HT-29 (cell line): Measurements from ENCODE around the gene GNG11. TPM values are rescaled to one million over a fixed set of nuclear protein-coding genes. Genes with fewer than 3 reads are reported as not detected.
"Not testable (repeated sequence)": the region's sequence is repeated elsewhere in the genome, so short reads cannot be mapped to it uniquely, and the experiment has no call there.

Experiments
- DNase-seq: peaks from one replicate; pipeline ENCODE4 v3.0.0-alpha.2; 2015; ENCODE audit warnings: low spot score
- total RNA-seq: library from RNA; depleted of rRNA; stranded (reverse); fragments of >200 nt; shearing (Covaris generic); gene quantifications from 2 replicates; pipeline ENCODE4 v1.2.3, GENCODE V29; 2014

The GNG11 gene
- total RNA-seq, 1 experiment from 2014 or later, result not detected

GRCh38 chr7:93911242-93911641 lies 10.3 kb upstream of the GNG11 start:
- not testable (repeated sequence) for DNase-seq

- not testable (repeated sequence) for DNase-seq
These were observed 9.9 kb upstream of the GNG11 start for GRCh38 chr7:93911661-93912060.

DNA sequence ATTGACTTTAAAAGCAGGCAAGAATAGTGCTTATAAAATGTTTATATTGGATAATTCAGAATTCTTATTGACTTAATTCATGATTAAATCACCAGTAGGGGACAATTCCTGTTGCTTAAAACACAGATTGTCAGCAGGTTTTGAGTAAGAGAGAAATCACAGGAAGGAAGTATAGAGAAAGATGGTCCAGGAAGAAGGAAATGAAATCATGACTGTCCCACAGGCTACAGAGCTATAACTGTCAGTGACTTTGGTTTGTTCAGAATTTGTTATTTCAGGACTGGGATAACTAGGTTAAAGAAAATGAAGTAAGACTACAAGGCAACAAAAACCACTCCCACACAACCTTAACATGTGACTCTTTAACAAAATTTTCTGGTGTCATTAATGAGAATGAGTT lies 8.3 kb upstream of the GNG11 start:
- DNase-seq, result no peak

DNA sequence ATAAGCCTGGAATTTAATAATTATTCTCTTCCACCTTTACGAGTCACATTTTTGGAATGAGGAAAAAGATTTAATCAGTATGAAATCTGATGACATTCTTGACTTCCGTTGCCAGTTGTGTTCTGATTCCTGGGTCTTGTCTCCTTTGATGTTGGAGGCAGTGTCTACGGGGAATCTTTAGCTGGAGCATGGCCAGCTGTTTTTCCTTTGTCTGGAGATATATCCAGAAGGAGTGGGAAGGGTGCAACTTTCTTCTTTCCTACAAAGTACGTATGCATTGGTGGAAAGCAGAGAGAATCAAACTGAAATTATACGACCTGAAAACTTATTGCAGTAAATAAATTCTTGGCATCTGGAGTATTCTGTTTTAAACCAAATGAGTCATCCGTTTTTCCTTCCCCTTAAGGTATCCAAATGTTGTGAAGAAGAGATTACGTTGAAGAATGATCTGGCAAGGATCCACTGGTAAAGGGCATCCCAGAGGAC lies 6.9 kb upstream of the GNG11 start:
- peak; percentile 30 for DNase-seq

DNA sequence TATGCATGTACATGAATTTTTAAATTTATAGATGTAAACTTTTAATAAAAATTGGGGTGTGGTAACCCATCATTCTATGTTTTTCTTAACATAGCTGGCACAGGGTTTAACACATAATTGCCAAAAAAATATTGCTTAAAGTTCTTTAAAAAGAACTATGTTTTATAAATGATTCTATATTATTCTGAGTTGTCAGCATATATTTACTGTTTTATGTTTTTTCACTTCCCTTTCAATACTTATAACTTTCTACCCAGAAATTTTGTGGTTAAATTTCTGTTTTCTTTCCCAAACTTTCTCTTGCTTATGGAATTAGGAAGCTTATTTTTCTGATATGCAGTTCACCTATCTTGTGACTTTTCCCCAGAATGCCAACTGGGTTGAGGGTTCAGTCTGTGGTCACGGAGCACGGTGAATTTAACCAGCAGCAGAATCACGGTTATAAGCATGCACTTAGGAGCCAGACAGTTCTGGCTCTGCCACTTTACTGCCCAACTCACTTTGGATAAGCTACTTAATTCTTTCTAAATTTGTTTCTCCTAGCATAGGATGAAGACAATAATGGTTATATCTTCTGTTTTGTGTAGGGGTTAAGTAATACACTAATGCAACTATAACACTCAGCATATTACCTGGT lies 6.2 kb upstream of the GNG11 start:
- DNase-seq, result not testable (repeated sequence)

DNA sequence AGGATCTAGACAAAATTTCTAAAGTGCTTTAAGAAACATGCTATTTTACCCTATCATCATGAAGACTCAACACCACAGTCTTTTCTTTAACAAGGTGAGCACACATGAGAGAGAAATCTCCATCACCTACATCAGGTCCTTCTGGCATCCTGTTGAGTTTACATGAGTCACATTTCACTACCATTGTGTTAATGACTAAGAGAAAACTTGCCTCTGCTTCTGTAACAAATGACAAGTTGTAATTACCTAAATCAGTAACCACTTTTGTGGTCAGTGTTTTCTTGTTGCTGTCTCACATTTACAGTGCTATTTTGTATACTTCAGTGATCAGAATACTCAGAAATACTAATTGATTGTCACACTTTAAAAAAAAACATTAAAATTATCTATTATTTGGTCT lies 5.6 kb upstream of the GNG11 start:
- DNase-seq, result not testable (repeated sequence)

DNA sequence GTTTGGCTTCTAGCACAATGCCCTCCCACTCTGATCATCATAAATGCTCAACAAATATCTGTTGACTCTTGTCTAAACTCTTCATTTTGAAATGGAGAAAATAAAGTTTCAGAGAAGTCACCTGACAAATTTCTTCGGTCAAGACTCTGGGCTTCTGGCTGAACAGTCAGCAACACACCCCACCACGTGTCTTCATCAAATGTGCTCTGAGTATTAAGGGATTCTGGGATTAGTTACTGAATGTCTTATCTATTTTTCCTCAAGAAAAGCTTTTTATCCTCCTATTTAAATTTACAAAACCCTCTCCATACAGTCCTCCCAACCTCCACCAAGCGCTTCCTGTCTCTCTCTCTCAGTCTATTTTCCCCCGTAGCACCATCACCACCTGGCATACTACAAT lies 5.2 kb upstream of the GNG11 start:
- not testable (repeated sequence) for DNase-seq

- no peak for DNase-seq
These were observed 896 bp upstream of the GNG11 start for GRCh38 chr7:93920496-93921182.

- DNase-seq, result no peak
These were observed 349 bp upstream of the GNG11 start for GRCh38 chr7:93921186-93921585.

GRCh38 chr7:93923296-93923695 lies 1.8 kb downstream of the GNG11 start:
- DNase-seq, result no peak

DNA sequence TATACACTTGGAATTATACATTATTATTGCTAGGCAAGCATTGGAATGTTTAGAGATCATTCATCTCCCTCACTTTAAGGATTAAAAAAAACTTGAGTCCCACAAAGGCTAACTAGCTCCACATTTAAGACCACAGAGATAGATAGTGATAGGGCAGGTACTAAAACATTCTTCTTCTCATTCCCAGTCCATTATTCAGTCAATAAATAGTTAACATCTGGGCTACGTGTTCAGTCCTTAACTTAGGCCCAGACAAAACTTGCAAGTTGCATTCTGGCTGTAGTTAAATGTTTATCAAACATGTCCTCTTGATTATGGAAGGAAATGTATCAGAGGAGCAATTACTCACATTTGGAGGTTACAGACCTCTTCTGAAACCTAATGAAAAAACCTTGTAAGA lies 2.4 kb downstream of the GNG11 start:
- no peak for DNase-seq

DNA sequence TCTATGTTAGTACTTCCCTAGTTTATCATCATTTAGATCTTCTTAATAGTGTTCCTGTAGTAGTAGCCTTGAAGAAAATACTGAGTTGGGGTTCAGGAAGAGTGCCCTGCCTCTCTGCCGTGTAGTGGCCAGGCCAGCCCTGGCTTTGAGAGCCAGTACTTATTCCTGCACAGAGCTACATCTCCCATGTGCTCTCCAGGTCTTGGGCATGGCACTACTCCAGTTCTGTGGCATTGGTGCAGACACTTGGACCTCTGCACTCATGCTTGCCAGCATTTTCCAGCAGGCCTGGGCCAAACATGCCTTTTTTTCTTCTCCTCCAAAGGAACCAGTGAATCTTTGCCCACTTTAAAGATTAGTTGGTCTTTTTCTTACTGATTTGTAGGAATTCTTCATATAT lies 5.3 kb downstream of the GNG11 start:
- DNase-seq, result no peak

- no peak for DNase-seq
These were observed 6.0 kb downstream of the GNG11 start for GRCh38 chr7:93927585-93927984.

DNA sequence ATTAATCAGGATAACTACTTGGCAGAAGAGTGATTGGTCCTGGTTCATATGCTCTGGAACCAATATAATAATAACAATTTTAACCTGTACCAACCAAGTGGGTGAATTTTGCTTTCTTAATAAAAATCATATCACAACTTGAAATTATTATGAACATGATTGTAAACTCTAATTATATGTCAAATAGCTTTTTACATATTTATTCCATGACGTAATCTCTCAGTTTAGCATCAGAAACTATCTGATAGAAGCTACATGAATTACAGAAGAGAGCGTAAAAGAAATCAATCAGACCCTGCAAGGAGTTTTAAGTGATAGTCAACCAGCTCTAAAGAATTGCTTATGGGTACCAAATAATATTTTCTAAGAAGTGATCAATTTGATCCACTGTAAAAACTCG lies 10.1 kb downstream of the GNG11 start:
- no peak for DNase-seq

GRCh38 chr7:93933156-93933555 lies 11.6 kb downstream of the GNG11 start:
- no peak for DNase-seq

- no peak for DNase-seq
These were observed 13.6 kb downstream of the GNG11 start for GRCh38 chr7:93935102-93935501.

DNA sequence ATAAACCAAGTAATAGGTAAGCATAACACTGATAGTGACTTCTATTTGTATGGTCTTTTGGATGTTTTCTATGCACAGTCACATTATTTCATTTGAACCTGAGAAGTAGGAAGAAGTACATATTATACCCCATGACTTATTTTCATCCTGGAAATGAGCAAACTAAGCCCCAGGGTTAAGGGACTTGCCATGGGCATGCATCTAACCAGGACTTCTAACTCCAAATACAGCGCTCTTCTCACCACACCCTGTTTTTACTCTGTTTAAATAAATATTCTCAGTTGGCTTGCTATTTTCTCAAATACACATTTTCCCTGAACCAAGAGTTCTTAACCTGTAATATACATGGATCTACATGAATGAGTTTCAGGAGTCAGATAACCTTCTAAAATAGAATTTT lies 16.3 kb downstream of the GNG11 start:
- DNase-seq, result no peak

GRCh38 chr7:93938293-93938692 lies 16.8 kb downstream of the GNG11 start:
- DNase-seq, result no peak

DNA sequence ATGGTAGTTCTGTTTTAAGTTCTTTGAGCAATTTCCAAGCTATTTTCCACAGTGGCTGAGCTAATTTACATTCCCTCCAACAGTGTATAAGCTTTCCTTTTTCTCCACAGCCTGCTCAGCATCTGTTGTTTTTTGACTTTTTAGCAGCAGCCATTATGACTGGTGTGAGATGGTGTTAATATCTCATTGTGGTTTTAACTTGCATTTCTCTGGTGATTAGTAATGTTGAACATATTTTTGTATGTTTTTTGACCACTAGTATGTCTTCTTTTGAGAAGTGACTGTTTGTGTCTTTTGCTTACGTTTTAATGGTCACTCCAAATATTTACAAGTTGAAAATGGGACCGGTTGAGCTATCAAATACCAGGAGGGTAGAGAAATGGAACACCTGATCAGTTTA lies 20.4 kb downstream of the GNG11 start:
- DNase-seq, result no peak

DNA sequence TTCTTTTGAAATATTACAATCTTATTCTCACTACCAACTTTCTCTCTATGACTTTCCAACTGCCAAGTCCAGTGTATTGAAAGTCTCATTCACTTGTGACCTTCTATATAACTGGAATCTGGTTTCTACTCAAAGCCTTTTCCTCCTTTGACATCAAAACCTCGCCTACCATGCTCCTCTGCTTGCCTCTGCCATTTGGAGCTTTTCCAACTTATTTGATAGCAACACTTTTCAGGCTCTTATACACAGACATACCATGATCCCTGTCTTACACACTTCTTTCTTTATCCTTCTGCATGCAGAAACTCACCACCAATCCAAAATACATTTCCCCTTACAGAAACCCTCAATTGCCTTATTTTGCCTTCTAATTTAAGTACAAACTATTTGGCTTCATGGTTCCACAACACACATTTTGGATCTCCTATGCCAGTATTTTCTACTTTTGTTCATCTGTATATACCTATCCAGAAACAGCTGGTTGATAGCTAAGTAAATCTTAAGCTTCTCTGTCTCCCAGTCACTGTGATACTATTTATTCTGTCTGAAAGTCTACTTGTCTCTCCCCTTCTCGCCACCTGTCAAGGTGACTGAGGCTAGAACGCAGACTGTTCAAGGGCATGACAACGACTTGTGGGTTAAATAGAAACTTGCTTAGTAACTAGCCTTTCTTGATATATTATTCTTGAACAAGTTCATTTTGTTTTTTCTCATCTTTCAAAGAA lies 22.4 kb downstream of the GNG11 start:
- no peak for DNase-seq

DNA sequence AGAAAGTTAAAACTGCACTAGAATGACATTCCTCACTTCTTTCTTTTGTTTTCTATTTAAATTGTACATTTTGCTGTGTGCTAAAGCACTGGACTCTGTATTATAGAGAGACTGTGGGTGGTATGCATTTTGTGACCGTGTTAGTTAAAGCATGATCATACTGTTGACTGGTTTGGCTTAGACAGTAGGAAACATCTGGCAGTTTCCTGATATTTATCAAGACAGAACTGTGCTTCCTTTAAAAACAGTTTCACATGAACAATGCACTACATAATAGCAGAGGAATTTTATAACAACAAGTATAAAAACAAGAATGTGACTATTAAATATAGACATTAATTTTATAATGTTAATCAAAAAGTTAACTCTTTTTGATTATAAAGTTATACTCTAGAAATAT lies 23.1 kb downstream of the GNG11 start:
- no peak for DNase-seq

DNA sequence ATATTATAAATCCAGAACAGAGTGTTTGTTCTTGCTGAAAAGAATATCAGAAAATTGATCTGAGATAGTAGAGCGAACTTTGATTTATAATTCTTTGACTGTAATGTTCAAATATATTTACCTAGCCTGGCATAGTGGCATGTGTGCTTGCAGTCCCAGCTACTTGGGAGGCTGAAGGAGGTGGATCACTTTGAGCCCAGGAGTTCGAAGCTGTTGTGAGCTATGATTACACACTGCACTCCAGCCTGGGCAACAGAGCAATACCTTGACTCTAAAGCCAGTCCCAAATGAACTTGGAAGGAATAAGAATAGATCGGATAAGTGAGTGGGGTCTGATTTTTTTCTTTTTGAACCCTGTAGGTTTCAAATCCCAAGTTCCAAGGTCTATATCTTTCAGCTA lies 23.5 kb downstream of the GNG11 start:
- DNase-seq, result no peak
